SIG-M5 treated with dmso at 0.1 percent for 504 hours (cell line): ENCODE data around the gene IGSF9.
A peak's percentile ranks its signal among the peaks of the same experiment; 100 is the strongest.

ENCODE experiments used
- DNase-seq: peaks from one replicate; lab custom pipeline; 2025; ENCODE audit not compliant: unreplicated experiment; lab: John Stamatoyannopoulos, UW

The IGSF9 gene, protein sequence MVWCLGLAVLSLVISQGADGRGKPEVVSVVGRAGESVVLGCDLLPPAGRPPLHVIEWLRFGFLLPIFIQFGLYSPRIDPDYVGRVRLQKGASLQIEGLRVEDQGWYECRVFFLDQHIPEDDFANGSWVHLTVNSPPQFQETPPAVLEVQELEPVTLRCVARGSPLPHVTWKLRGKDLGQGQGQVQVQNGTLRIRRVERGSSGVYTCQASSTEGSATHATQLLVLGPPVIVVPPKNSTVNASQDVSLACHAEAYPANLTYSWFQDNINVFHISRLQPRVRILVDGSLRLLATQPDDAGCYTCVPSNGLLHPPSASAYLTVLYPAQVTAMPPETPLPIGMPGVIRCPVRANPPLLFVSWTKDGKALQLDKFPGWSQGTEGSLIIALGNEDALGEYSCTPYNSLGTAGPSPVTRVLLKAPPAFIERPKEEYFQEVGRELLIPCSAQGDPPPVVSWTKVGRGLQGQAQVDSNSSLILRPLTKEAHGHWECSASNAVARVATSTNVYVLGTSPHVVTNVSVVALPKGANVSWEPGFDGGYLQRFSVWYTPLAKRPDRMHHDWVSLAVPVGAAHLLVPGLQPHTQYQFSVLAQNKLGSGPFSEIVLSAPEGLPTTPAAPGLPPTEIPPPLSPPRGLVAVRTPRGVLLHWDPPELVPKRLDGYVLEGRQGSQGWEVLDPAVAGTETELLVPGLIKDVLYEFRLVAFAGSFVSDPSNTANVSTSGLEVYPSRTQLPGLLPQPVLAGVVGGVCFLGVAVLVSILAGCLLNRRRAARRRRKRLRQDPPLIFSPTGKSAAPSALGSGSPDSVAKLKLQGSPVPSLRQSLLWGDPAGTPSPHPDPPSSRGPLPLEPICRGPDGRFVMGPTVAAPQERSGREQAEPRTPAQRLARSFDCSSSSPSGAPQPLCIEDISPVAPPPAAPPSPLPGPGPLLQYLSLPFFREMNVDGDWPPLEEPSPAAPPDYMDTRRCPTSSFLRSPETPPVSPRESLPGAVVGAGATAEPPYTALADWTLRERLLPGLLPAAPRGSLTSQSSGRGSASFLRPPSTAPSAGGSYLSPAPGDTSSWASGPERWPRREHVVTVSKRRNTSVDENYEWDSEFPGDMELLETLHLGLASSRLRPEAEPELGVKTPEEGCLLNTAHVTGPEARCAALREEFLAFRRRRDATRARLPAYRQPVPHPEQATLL

DNA sequence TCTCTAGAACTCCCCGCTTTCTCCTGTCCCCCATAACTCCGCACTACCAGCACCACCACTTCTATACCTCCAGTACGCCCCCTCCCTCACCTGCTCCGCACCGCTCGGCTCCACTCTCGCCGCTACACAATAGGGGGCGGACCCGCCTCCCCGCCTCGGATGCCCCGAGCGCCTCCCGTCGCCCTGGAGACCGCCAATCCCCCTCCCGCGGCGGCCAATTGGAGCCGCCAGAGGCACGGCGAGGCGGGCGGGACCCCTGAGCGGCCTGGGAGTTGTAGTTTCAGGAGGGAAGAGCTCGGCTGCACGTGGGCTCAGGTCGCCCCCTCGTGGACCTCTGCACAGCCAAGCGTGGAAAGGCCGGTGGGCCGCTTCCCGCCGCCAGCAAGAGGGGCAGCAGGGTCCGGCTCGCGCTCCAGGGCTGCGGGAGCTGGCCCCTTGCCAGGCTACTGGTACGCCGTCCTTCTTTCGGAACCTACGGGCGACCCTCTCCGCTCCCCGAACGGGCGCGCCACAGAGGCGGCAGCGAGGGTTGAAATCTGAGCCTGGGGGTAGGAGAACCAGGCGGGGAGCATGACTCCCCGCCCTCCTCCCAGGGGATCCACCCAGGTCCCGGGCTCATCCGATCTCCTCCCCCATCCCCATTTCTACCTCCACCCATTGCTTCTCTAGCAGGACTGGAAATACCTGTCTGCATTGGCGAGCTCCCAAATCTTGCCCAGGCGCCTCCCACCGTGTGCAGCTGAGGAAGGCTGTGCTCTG, at the start of gene IGSF9:
Gene IGSF9 (minus strand): TSS at position 131 of the 759 bp plus-strand sequence. CDS start 2,159 bp downstream, outside the sequence.
- peak; percentile 30 for DNase-seq

DNA sequence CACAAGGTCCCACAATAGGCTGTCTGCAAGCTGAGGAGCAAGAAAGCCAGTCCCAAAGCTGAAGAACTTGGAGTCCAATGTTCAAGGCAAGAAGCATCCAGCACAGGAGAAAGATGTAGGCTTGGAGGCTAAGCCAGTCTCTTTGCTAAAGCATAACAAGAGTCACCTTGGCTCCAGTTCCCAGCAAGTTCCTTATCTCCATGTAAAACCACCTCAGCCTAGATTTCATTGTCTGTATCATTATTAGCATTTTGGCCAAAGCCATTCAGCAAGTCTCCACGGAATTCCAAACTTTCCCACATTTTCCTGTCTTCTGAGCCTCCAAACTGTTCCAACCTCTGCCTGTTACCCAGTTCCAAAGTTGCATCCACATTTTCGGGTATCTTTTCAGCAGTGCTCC, 49.5 kb upstream of the IGSF9 start:
- no peak for DNase-seq

DNA sequence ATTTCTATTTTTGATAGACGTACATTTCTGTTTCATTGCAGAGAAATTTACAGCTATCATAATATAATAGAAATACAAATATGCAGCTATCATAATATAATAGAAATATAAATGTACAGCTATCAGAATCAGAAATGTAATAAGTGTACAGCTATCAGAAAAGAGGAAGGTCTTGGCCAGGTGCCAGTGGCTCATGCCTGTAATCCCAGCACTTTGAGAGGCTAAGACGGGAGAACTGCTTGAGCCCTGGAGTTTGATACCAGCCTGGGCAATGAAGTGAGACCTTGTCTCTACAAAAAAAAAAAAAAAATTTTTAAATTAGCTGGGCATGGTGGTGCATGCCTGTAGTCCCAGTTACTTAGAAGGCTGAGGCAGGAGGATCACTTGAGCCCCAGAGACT, 48.5 kb upstream of the IGSF9 start:
- no peak for DNase-seq

DNA sequence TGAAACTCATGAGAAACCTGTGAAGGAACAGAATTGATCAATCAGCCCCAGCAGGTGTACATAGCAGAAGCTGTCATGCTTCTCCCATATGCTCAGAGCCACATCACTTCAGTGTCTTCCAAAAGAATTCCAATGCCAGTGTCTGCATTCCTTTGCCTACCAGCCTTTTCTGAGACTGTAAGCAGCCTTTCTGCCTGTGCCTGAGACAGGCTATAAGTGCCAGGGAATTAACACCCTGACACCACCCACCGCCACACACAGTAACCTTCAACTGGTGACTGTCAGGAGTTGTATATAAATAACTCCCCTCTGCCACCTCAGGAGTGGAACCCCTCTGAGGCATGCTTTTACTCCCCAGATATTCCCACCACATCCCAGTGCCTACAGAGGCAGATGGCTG, 46.7 kb upstream of the IGSF9 start:
- DNase-seq: no peak

DNA sequence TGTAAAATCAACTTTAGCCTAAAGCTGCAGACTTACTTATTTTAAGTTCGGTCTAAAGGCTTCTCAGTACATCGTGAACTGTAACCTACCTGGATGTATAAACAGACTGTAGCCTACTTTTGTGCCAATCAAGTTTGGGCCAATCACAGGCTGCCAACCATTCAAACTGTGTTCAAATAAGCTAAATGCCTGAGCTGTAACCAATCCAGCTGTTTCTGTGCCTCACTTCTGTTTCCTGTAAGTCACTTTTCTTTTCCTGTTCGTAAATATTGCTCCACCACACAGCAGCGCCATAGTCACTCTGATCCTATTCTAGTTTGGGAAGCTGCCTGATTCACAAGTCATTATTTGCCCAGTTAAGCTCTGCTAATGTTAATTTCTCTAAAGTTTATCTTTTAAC, 46.1 kb upstream of the IGSF9 start:
- DNase-seq: peak; percentile 77

DNA sequence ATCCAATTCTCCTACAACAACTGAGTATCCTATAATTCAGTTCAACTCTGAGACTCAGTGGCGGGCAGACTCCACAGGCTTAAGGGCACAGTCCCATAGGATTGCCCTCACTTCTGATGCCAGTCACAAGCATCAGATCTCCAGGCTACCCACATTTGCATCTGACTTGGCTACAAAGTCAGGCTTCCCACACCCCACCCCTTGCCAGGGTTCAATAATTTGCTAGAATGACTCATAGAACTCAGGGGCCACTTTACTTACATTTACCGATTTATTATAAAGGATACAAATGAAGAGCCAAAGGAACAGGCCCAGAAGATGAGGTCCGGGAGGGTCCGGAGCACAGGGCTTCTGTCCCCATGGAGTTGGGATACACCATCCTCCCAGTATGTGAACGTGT, 44.6 kb upstream of the IGSF9 start:
- DNase-seq: no peak

DNA sequence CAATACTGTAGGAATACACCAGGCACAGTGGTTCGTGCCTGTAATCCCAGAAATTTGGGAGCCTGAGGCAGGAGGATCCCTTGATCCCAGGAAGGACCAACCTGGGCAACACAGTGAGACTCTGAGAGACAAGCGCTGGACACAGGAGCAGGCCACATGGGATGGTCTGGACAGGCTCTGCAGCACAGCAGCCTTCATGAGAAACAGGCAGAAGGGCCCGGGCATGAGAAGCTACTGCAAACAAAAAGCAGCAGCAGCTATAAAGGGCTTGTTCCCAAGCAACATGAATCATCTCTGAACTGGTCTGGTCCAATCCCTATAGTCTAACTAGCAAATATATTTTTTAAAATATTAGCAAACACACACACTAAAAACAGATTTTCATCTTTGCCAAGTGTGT, 44.2 kb upstream of the IGSF9 start:
- DNase-seq: no peak

DNA sequence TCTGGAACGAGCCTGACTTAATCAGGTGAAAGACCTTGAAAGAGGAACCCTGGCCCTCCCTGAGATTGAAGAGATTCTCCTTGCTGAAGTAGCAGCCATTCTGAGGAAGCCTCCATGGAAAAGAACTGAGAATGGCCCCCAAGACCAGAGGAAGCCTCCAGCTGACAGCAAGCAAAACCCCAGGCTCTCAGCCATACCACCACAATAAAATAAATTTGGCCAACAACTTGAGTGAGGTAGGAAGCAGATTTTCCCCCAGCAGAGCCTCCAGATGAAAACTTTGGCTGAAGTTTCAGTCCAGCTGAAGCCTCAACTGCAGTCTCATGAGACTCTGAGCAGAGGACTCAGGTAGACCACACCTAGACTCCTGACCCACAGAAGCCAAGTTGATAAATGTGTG, 42.6 kb upstream of the IGSF9 start:
- no peak for DNase-seq

DNA sequence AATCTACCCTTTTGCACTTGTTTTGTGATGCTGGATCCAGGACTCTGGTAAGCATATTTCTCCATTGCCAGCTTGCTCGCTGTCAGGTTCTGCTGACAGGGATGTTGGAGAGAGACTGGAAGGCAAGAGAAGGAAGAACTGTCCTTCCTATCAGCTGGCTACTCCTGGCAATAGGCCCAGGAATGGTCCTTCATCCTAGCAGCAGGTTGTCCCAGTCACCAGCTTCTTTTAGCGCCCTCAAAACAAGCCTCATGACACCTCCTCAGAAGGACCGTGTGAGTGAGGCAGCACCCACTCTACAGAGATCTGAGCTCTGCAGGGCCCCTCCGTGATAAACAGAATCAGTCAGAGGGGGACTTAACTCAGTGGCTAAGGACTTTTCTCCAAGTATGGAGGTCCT, 41.8 kb upstream of the IGSF9 start:
- no peak for DNase-seq

DNA sequence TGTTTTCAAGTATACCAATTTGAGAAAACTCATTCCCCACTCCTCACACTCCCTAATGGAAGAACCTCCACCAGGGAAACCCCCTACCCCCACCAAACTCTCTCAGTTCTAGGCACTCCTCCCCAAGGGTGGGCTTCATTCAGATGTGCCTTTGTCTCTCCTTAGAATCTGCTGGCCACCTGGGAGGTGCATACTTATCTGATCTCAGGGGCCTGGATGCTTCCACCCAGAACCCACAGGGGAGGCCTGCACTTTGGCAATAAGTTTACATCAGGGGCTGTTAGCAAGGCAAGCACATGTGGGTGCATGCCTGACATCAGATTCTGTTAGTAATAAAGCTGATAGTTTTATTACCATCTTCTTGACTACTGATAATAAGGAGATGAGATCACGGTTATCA, 41.1 kb upstream of the IGSF9 start:
- DNase-seq: no peak

DNA sequence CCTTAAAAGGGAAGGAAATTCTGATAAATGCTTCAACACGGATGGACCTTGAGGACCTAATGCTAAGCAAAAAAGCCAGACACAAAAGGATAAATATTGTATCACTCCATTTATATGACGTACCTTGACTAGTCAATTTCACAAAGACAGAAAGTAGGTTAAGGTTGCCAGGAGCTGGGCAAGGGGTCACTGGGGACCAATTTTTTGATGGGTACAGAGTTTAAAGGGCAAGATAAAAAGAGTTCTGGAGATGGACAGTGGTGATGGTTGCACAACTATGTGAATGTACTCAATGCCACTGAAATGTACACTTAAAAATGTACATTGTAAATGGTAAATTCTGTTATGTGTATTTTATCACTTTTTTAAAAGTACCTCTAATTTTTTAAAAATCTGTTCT, 40.7 kb upstream of the IGSF9 start:
- DNase-seq: no peak

DNA sequence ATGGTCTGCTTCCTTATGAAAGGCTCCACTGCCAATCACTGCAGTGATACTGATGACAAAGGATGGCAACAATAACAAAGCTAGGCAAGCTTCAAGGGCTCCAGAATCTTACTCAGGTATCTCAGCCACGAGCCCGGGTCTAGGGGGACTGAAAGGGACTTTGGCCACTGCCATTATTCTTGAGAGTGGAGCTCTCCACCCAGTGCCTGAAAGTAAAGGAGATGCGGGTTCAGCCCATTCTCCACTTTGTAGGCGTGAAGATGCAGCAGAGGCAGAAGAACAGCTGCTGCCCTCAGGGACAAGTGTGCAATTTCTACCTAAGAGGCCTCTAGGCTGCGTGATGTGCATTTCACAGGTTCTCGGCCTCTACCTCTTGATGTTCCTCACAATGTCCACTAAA, 40.1 kb upstream of the IGSF9 start:
- DNase-seq: no peak

DNA sequence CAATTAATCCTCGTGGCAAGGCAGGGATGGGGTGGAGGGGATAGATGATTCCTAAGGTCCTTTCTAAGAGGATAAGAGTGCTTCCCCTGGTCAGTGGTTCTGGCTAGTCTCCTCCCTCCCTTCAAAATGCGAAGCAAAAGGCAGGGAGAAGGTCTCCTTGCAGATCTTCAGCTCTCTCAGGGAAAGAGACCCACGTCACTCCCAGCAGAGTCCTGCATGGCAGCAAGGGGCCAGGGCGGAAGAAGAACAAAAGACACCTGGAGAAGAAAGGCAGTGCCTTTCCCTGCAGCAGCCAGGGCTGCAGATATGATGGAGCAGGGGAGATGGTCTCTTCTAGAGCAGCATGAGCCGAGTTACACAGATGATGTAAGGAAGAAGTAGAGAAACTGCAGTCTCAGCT, 38.3 kb upstream of the IGSF9 start:
- DNase-seq: no peak

DNA sequence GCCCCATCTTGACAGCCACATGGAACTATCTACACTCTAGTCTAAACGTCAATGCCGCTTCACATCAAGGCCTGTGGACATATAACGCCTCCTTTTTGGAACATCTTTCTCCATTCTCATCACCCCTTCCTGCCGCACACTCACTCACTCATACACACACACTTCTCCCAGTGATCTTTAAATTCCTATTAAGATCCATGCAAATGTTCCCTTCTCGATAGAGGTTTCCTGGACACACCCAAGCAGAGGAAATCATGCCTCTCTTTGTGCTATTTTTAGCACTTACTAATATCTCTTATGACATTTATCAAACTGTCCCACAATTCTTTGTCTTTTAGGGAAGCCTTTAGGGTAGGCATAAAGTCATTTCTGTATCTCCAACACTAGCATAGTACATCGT, 36.9 kb upstream of the IGSF9 start:
- DNase-seq: no peak

DNA sequence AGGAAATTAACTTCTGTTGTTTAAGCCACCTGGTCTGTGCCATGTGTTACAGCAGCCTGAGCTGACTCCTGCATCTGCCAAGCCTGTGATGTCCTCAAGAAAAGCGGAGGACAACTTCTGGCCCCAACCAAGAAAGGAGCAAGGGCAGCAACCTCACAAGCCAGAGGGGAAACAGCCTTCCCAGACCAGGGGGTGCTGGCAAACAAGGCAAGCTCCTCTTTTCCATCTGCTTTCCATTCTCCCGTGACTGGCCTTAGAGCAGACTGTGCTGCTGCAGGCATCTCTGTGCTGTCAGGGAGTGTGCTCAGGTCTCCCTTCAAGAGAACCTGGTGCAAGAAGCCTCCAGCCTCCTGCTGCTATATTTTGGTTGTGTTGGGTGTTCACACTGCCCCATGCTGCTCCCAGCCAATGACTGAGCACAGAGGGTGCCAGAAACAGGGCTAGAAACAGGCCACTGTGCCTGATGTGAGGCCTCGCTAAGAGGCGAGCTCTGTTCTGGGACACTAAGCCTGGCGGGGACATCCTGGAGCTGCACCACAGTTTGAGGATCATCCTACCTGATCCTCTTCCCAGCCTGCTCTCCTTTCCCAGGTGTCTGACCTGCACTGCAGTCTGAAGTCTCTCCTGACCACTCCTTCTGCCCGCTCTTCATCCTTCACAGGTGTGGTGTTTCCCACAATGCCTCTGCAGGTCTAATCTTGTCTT, 36.1 kb upstream of the IGSF9 start:
- no peak for DNase-seq

DNA sequence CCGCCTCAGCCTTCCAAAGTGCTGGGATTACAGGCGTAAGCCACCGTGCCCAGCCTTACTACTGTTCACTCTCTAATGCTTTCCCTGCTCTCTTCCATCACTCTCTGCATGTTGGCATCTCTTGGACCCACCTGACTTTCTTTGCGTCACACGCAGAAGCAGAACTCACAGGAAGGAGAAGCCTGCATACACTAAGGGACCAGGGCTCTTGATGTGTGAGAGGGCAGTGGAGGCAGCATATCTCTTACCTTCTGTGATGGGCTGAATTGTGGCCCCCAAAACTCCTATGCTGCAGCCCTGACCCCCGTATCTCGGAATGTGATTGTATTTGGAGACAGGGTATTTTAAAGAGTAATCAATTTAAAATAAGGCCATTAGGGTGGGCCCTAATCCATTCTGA, 35.4 kb upstream of the IGSF9 start:
- no peak for DNase-seq

DNA sequence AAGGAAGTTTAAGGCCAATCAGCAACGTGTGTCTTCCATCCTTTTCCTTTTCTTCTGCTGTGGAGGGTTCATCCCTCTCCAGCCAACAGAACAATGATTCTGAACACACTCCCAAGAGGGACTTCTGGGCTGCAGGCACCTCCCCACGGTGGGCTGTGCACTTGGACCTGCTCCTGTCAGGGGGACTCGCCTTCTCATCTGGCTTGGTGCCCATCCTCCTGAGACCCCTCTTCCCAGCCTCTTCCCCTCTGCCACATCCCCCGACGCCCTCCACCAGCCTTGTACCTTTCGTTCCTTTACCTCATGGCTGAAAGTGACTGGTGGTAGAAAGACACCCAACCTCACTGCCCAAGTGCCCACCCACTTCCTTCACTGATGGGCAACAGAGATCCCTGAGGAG, 34.7 kb upstream of the IGSF9 start:
- DNase-seq: no peak

DNA sequence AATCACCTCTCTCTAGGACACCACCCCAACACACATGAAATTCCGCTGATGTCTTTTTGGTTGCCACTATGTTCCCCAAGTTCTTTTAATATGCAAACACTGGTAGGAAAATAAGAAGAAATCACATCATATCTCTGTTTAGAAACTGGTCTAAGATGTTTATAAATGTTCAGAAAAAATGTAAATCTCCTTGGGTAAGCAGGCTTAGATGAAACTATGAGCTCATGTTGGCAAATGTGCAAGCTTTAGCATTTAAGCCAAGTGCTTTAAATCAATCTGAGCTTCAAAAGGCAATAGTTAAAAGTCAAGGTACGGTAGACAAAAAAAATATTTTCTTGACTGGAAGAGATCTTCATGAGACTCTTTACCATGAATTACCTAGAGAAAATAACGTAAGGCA, 33.8 kb upstream of the IGSF9 start:
- no peak for DNase-seq

DNA sequence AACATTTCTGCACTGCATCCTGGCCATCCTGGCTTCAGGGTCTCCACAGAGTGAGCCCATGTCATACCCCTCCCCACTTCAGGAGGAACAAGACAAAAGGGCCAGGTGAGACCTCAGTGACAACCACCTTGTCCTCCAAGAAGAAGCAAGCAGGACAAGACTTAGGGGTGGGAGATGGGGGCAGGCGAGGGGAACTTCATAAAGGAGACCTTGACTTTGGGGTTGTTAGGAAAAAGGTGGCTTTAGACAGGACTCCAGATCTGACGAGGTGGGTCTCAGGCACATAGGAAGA, 32.6 kb upstream of the IGSF9 start:
- no peak for DNase-seq

DNA sequence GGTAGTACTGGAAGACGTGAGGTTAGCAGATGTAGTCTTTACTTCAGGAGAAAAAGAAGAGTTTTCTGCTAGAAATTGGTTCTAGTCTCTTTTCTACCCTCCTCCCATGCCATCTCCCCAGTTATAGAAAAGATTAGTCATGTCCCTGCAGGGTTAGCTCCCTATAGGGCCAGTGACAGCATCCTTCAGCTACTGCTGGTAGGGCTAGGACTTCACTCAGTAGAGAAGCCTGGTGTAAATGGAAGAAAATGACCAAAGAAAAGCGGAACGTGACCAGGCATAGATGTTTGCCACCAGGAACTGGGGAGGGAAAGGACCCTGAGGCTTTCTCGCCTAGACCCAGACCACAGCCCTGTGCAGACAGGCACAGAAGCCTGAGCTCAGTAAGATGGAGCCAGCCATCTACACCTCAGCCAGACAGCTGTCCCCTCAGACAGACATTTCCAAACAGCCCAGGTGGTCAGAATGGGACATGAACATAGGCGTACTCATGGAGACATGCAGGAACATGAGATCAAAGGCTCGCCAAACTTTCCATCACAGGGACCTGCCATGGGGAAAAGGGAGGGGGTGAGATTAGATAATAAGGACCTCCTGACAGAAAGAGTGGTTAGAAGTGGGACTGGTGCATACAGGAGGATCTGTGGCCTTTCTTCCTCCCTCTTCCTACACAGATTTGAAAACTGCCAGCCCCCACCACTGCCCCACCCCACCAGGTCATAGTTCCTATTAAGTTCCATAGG, 32.1 kb upstream of the IGSF9 start:
- no peak for DNase-seq
